Kidney (tissue), 14 donors: Measurements from ENCODE around the gene SLC45A2. TPM values are rescaled to one million over a fixed set of nuclear protein-coding genes. Genes with fewer than 3 reads are reported as not detected.
A peak's percentile ranks its signal among the peaks of the same experiment; 100 is the strongest.

ENCODE experiments used
- DNase-seq, 5 donors: peaks; one replicate each; pipeline ENCODE4 v3.0.0-alpha.2; 2013 to 2020
- FAIRE-seq: peaks from 2 replicates; lab custom pipeline; 2012; peaks lifted over from hg19 to GRCh38; lab: Jason Lieb, UNC
- H3K27ac ChIP-seq, 2 donors: one replicate each; pipeline ENCODE4 v1.7.0; 2013; ENCODE audit warnings: low read depth in 2 of 2, low read length in 2 of 2, inconsistent platforms in 1 of 2
- H3K27me3 ChIP-seq: one replicate; pipeline ENCODE4 v1.7.1; 2013; ENCODE audit warnings: low read length, inconsistent platforms; ENCODE audit not compliant: control insufficient read depth, insufficient read depth
- H3K36me3 ChIP-seq, 3 donors: one replicate each; pipeline versions ENCODE4 v1.7.0 to v1.7.1; 2013; ENCODE audit warnings: low read length in 3 of 3, control low read depth in 1 of 3, inconsistent platforms in 1 of 3; ENCODE audit not compliant: insufficient read depth in 3 of 3, control insufficient read depth in 2 of 3
- H3K4me1 ChIP-seq, 3 donors: one replicate each; pipeline versions ENCODE4 v1.7.0 to v1.7.1; 2013; ENCODE audit warnings: low read length in 3 of 3, inconsistent platforms in 1 of 3, low read depth in 1 of 3; ENCODE audit not compliant: control insufficient read depth in 2 of 3, insufficient read depth in 2 of 3
- H3K4me3 ChIP-seq, 3 donors: one replicate each; pipeline versions ENCODE4 v1.7.0 to v1.8.1; 2013; ENCODE audit warnings: low read length in 3 of 3, control low read depth in 1 of 3, inconsistent platforms in 1 of 3
- H3K9ac ChIP-seq, 3 donors: one replicate each; pipeline versions ENCODE4 v1.7.0 to v1.7.1; 2013; ENCODE audit warnings: low read length in 3 of 3, control low read depth in 1 of 3, inconsistent platforms in 1 of 3
- H3K9me3 ChIP-seq, 3 donors: one replicate each; pipeline versions ENCODE4 v1.7.0 to v1.7.1; 2013; ENCODE audit warnings: low read length in 3 of 3, control low read depth in 1 of 3, inconsistent platforms in 1 of 3; ENCODE audit not compliant: control insufficient read depth in 2 of 3, insufficient read depth in 1 of 3
- CTCF ChIP-seq: IDR thresholded peaks from 3 replicates; pipeline ENCODE4 v1.5.1; 2012; ENCODE audit warnings: mild to moderate bottlenecking, moderate library complexity, borderline replicate concordance; ENCODE audit not compliant: insufficient read depth; ENCODE audit errors: extremely low read depth
- intact Hi-C: fragments of 100-400 bp; cut with DNase I; formaldehyde crosslinking; loops from one replicate; pipeline ENCODE4 v1.11.1; 2022
- polyA plus RNA-seq: library from polyadenylated mRNA; stranded (reverse); fragments of 350-450 nt; fragmentation: Illumina TruSeq; extraction: RNeasy Lipid Tissue Mini Kit (QIAGEN cat#74804); gene quantifications from one replicate; pipeline ENCODE4 v1.2.3, GENCODE V29; 2014; ENCODE audit warnings: low read depth, low replicate concordance; ENCODE audit not compliant: insufficient read depth
- total RNA-seq: library from RNA; stranded (reverse); fragmentation: NEBNext Ultra II Directional; extraction: Animal tissue kit (Norgen Biotek cat#: 25700); gene quantifications from one replicate; pipeline ENCODE4 v1.2.1, GENCODE V29; 2021
- donor health status: control.
- donor health status: control.
- donor health status: control.
- donor health status: control.
- donor health status: control.
- donor health status: DM: yes; HTN: yes; CAD: no.
- donor health status: Normal renal cell carcinoma (clear cell type).

The SLC45A2 gene
- total and polyA plus RNA-seq, 2 donors from 2014 or later: 0.22 TPM

GRCh38 chr5:34002629-34003328 lies 18.3 kb upstream of the SLC45A2 start:
- FAIRE-seq: no peak
- H3K9ac ChIP-seq: no peak overlapping the region
- peaks cover 9 to 25% (median 16%) of the 10 kb centered on the region in 3 donors for H3K36me3 ChIP-seq
- no peak for TF ChIP-seq CTCF
- peaks cover 0 to 20% (median 12%) of the 10 kb centered on the region in 3 donors for H3K4me1 ChIP-seq
- H3K27me3 ChIP-seq: no peaks in the 10 kb centered on the region
- no peak overlapping the region for H3K27ac ChIP-seq
- H3K4me3 ChIP-seq: no peak overlapping the region
- H3K9me3 ChIP-seq: no peaks in the 10 kb centered on the region
- intact Hi-C loops: no loop called here
- peak in 2 of 5 donors; percentile 40 to 59 for DNase-seq

GRCh38 chr5:34001241-34001841 lies 16.8 kb upstream of the SLC45A2 start:
- H3K4me1 ChIP-seq: peaks cover 0 to 25% (median 11%) of the 10 kb centered on the region in 3 donors
- H3K27me3 ChIP-seq: no peaks in the 10 kb centered on the region
- peak overlapping the region in 1 of 3 donors; percentile 23 for H3K9ac ChIP-seq
- peaks cover 9 to 25% (median 18%) of the 10 kb centered on the region in 3 donors for H3K36me3 ChIP-seq
- peak in 4 of 5 donors; percentile 52 to 79 (median 76) for DNase-seq
- intact Hi-C loops: no loop called here
- peak overlapping the region in 1 of 2 donors; percentile 46 for H3K27ac ChIP-seq
- no peak for TF ChIP-seq CTCF
- no peak for FAIRE-seq
- H3K9me3 ChIP-seq: no peaks in the 10 kb centered on the region
- peak overlapping the region in 1 of 3 donors; percentile 17 for H3K4me3 ChIP-seq

- H3K36me3 ChIP-seq: peaks cover 9 to 29% (median 21%) of the 10 kb centered on the region in 3 donors
- intact Hi-C loops: no loop called here
- no peak for FAIRE-seq
Observed at GRCh38 chr5:33999978-34000377, 15.5 kb upstream of the SLC45A2 start.

More at GRCh38 chr5:33999978-34000377, 15.5 kb upstream of the SLC45A2 start:
- H3K9me3 ChIP-seq: no peaks in the 10 kb centered on the region
- no peak overlapping the region for H3K9ac ChIP-seq
- no peak overlapping the region for H3K4me3 ChIP-seq
- no peak for DNase-seq
- H3K27me3 ChIP-seq: no peaks in the 10 kb centered on the region
- no peak for TF ChIP-seq CTCF
- no peak overlapping the region for H3K27ac ChIP-seq
- H3K4me1 ChIP-seq: peaks cover 0 to 21% (median 11%) of the 10 kb centered on the region in 3 donors
